ENCODE data around the gene NEURL1B.

- TF ChIP-seq, protein P1, sequence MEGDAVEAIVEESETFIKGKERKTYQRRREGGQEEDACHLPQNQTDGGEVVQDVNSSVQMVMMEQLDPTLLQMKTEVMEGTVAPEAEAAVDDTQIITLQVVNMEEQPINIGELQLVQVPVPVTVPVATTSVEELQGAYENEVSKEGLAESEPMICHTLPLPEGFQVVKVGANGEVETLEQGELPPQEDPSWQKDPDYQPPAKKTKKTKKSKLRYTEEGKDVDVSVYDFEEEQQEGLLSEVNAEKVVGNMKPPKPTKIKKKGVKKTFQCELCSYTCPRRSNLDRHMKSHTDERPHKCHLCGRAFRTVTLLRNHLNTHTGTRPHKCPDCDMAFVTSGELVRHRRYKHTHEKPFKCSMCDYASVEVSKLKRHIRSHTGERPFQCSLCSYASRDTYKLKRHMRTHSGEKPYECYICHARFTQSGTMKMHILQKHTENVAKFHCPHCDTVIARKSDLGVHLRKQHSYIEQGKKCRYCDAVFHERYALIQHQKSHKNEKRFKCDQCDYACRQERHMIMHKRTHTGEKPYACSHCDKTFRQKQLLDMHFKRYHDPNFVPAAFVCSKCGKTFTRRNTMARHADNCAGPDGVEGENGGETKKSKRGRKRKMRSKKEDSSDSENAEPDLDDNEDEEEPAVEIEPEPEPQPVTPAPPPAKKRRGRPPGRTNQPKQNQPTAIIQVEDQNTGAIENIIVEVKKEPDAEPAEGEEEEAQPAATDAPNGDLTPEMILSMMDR (optimal IDR thresholded peaks at IDR 0.05 in 1 of 3, IDR thresholded peaks at IDR 0.05 in 1 of 3, conservative IDR thresholded peaks at IDR 0.05 in 1 of 3; ENCODE audit: extremely low read depth in 1 of 3, insufficient read depth in 2 of 3, low read length in 3 of 3), result no peak
- no peak for TF ChIP-seq EZH2 (IDR thresholded peaks at IDR 0.05; ENCODE audit: low read length)
These were observed 48.2 kb upstream of the NEURL1B start for GRCh38 chr5:172592881-172593280.

Measured in keratinocyte (primary cell).